SK-N-DZ (cell line): ENCODE data around the gene KCNJ1.

Source experiments
- DNase-seq: peaks from one replicate; pipeline ENCODE4 v3.0.0-alpha.2; 2015; ENCODE audit warnings: low spot score

The KCNJ1 gene

DNA sequence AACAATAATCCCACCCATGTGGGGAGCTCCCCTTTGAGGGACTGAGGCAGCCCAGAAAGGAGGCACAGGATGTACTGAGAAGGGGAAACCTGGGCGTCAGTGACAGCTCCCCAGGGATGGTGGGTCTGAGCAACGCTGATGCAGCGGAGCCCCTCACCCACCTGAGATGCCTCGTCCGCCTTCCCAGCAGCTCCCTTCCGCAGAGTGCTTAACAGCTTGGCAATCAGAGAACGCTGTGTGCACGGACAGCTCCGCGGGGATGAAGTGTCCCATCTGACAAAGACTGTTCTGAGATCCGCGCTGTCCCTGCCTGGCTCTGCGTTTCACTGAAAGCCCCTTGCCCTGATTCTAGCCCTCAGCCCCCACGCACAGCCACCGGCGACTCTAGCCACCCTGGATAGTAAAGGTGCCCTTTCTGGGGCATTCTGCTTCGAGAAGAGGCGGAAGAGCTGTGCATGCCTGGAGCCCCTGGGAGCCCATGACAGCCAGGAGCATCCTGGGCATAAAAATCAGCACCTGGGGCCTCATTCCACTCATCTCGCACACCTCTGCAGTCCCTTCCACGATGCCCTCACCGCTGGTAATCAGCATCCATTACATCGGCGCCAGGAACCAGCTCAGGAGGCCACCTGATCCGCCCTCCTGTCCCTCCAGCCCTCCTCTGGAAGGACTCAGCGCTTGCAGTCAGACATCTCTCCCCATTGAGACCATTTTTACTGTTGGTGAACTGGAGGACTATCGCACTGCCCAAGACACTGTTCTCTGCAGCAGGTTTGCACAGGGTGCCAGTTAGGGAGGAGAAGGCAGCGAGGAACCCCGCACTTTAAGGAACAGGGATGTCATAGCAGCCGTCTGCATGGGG is 34.8 kb upstream of the KCNJ1 start:
- DNase-seq, result no peak

DNA sequence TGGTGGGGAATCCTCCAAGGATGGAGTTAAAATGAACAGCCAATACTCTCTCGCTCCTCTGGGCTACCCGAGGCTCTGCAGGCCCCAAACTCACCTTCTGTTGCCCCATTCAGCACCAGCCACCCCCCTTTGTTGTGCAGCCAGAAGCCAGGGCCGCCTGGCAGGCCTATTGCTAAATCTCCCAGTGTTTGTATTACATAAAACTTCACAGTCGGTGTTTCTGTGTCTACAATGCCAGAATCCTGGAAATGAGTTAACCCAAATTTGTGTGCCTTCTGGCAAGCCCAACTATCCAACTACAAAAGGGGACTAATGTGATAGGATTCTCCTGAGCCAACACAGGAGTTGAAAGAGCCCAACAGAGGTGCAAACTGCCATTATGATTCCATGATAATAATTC is 33.4 kb upstream of the KCNJ1 start:
- DNase-seq, result no peak

DNA sequence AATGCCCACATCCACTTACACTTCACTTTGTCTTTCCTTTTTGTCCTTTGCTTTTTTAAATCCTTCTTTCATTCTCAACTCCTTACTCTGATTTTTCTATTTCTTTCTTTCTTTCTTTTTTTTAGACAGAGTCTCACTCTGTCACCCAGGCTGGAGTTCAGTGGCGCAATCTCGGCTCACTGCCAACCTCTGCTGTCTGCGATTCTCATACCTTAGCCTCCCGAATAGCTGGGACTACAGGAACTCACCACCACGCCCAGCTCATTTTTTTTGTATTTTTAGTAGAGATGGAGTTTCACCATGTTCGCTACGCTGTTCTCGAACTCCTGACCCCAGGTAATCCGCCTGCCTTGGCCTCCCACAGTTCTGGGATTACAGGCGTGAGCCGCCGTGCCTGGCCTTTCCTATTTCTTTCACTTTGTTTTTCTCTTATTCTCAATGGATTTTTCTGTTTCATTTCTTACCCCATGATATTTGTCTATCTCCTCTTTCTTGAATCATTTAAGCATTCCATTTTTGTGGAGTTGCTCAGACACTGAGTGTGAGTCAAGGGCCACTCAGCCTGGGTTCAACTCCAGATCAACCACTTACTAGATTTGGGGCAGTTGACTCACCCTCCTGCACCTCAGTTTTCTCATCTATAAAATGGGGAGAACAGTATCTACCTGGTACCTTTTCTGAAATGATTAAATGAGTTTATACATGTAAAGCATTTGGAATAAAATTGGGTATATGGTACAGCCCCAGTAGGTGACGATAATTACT is 31.7 kb upstream of the KCNJ1 start:
- DNase-seq, result no peak

DNA sequence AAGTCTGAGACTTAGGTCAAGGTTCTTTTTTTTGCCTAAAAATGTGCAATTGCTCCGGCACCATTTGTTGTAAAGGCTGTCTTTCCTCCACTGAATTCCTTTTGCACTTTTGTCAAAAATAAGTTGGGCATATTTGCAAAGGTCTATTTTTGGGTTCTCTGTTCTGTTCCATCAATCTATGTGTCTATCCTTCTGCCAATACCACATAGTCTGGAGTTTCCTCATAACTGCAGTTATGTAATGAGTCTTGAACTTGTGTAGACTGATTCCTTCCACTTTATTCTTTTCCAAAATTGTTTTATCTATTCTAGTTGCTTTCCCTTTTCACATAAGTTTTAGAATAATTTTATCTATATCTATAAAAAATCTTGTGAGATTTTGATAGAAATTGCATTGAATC is 30.7 kb upstream of the KCNJ1 start:
- no peak for DNase-seq

GRCh38 chr11:128896356-128896755 is 29.3 kb upstream of the KCNJ1 start:
- no peak for DNase-seq

GRCh38 chr11:128895526-128895925 is 28.4 kb upstream of the KCNJ1 start:
- no peak for DNase-seq

- no peak for DNase-seq
Observed at GRCh38 chr11:128894685-128895084, 27.6 kb upstream of the KCNJ1 start.

DNA sequence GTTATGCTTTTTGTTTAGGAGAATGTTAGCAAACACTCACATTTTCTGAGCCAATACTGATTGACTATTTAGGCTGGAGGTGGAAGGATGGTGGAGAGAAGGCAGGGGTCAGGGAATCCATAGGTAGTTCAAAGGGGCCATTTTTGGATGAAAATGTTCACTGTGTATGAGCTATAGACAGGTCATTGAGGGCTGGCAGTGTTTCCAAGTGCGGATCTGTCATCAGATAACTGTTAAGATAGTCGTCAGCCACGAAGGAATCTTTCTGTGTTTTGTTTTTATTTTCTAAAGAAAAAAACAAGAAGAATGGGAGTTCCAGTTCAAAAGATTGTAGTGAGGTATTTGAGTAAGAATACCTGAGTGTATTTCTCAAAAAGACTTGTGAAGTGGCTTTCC is 27.2 kb upstream of the KCNJ1 start:
- DNase-seq, result no peak

- no peak for DNase-seq
Observed at GRCh38 chr11:128893578-128894285, 26.6 kb upstream of the KCNJ1 start.

- no peak for DNase-seq
Observed at GRCh38 chr11:128892866-128893565, 25.9 kb upstream of the KCNJ1 start.

GRCh38 chr11:128891913-128892398 is 24.9 kb upstream of the KCNJ1 start:
- no peak for DNase-seq

GRCh38 chr11:128890543-128891368 is 23.7 kb upstream of the KCNJ1 start, which contains the start of gene KCNJ5:
KCNJ5 (plus strand) TSS chr11:128891356; CDS start chr11:128911274, 19,918 bp downstream.
- DNase-seq, result no peak

GRCh38 chr11:128890216-128890542 is 23.1 kb upstream of the KCNJ1 start:
- DNase-seq, result no peak

- no peak for DNase-seq
Observed at GRCh38 chr11:128889657-128890213, 22.6 kb upstream of the KCNJ1 start.

DNA sequence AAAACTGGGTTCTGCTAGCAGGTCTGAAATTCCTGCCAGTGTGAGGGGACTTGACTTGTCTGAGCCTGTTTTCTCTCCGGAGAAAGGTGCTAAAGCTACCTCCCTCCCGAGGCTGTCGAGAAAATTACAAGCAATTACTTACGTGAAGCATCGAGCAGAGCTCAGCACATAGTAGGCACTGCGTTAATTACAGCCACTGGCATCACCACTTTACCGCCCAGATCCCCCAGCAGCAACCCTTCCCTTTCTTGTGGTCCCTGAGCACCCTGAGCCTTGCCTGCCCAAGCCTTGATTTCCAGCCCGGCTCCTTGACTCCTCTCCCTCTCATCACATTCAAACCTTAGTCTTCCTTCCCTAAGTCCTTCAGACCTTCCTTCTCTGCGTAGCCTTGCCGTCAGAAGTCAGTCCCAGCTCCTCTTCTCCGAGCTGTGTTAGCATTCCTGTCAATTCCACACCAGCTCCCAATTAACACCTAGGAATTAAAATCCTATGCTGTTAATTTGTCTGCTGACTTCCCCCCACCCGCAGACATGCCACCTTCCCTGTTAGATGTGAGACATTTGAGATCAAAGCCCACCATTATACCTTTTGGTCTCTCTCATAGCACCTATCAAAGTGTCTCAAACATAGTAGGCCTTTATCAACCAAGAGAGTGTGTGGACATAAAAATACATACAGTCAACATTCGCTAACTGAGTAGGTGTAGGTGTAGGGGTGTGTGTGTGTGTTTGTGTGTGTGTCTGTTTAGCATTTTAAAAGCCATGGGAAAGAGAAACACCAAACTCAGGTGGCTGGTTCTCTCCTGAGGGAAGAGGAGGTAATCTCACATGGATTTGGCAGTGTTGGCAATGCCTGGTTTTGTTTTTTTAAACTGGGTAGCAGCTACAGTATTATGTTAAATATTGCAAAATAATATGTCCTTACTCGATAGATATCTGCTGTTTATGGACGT is 21.2 kb upstream of the KCNJ1 start:
- DNase-seq, result no peak

GRCh38 chr11:128886406-128887124 is 19.5 kb upstream of the KCNJ1 start:
- DNase-seq, result no peak

GRCh38 chr11:128884703-128885338 is 17.7 kb upstream of the KCNJ1 start:
- DNase-seq, result peak; percentile 32

GRCh38 chr11:128884054-128884453 is 17.0 kb upstream of the KCNJ1 start:
- no peak for DNase-seq
